Left ventricle myocardium superior (tissue), 1 donor: Measurements from ENCODE around the gene SLC23A2. TPM values are rescaled to one million over a fixed set of nuclear protein-coding genes. Genes with fewer than 3 reads are reported as not detected.

Experiments
- ATAC-seq: fragments of 200-7000 bp; cut with Tn5 transposase; one replicate; pipeline ENCODE4 v1.9.1; 2020; ENCODE audit warnings: mild to moderate bottlenecking, moderate library complexity
- DNase-seq: peaks from one replicate; pipeline ENCODE4 v3.0.0-alpha.2; 2020
- intact Hi-C: fragments of 100-400 bp; cut with micrococcal nuclease; formaldehyde crosslinking; loops from one replicate; pipeline ENCODE4 v1.11.0; 2022
- total RNA-seq: library from RNA; stranded (reverse); fragmentation: NEBNext Ultra II Directional; extraction: Animal tissue kit (Norgen Biotek cat#: 25700); gene quantifications from one replicate; pipeline ENCODE4 v1.2.1, GENCODE V29; 2021
- donor health status: DM: no; HTN: yes; CAD: no; lungs with severe emphysema.

SLC23A2 gene
- total RNA-seq, 1 donor from 2014 or later, result 6.4 TPM

DNA sequence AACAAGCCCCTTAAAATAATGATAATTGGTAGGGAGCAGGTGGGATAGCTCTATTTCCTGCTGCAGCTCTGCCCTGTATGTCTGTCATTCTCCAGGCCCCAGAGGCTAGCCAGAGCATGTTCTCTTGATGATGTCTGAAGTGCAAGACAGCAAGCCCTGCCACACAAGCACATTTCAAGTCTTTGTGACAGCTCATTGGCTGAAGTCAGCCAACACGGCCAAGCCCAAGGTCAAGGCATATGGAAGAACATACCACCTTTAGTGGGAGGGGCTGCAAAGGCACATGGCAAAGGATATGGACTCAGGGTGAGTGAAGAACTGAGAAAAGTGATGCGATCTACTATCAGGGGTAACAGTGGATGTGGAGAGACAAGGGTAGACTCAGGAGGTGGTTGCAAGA, 163.6 kb downstream of the SLC23A2 start:
- DNase-seq, result no peak
- intact Hi-C loops, result no loop called here

DNA sequence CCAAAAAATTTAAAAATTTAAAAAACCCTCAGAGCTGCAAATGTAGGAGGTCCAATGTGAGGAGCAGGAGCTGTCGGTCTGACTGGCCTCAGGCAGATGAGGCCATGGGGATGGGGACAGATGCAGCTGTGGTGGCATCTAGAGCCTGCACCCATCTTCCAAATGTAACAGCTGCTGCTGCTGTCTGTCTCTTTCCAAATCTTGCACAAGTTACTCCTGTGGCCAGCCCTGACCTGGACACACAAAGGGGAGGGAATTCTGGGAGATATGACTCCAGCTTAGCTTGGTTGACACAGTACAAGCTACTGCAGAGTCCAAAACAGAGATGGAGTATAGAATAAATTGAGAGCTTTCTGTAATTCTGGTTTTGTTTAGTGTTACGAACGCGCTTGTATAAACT, 164.4 kb downstream of the SLC23A2 start:
- DNase-seq, result no peak
- ATAC-seq, result peak; percentile 67
- intact Hi-C loops, result no loop called here

More for the DNA sequence above, 163.6 kb downstream of the SLC23A2 start:
- no peak for ATAC-seq

- no peak for DNase-seq
- intact Hi-C loops, result no loop called here
- no peak for ATAC-seq
Observed at GRCh38 chr20:4836473-4836872, 164.8 kb downstream of the SLC23A2 start.

GRCh38 chr20:4835244-4836177, 165.8 kb downstream of the SLC23A2 start:
- peak; percentile 76 for DNase-seq

DNA sequence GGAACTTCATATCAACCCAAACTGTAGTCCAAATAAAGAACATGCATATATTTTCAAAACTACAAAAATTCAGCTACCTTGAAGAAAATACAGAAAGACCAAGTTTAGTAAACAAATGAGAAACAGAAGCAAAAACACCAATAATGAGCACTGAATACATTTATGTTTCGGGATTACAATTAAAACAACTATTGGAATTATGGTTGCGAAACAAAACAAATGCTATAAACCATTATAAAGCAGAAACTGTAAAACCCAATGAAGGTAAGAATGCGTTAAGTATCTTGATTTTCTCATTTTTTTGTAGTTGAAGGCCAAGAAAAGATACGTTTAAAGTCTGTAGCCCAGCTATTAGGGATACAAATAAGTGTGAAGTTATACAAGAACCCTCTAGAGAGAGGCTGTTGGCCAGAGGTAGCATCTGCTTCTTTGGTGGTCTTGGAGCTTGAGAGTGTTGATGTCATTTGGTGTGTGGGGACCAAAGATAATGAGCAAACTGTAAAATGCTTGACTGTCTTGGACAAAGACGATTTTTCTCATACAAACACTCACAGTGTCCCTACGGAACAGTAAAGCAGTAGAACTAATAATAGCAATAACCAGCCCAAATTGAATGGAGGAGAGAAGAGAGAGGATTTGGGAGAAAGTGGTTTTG, 168.1 kb downstream of the SLC23A2 start:
- ATAC-seq (peak; percentile 28), DNase-seq (no peak)
- intact Hi-C loops, result no loop called here

More at GRCh38 chr20:4835244-4836177, 165.8 kb downstream of the SLC23A2 start:
- intact Hi-C loops, result no loop called here
- peak; percentile 93 for ATAC-seq

DNA sequence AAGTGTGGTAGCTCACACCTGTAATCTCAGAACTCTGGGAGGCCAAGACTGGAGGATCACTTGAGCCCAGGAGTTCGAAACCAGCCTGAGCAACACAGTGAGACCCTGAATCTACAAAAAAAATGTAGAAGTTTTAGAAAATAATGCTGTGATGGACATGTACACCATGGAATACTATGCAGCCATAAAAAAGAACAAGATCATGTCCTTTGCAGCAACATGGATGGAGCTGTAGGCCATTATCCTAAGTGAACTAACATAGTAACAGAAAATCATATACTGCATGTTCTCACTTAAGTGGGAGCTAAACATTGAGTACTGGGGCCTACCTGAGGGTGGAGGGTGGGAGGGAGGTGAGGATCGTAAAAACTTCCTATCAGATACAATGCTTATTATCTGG, 168.8 kb downstream of the SLC23A2 start:
- DNase-seq, result no peak
- intact Hi-C loops, result no loop called here
- ATAC-seq, result no peak

- no peak for DNase-seq
- intact Hi-C loops, result no loop called here
- no peak for ATAC-seq
Observed at GRCh38 chr20:4830696-4831095, 170.6 kb downstream of the SLC23A2 start.

GRCh38 chr20:4830259-4830658, 171.1 kb downstream of the SLC23A2 start:
- DNase-seq (no peak), ATAC-seq (no peak)
- intact Hi-C loops, result no loop called here

- DNase-seq, result no peak
- peak; percentile 77 for ATAC-seq
- intact Hi-C loops, result no loop called here
Observed at GRCh38 chr20:4829514-4830215, 171.6 kb downstream of the SLC23A2 start.

GRCh38 chr20:4828830-4829513, 172.3 kb downstream of the SLC23A2 start:
- ATAC-seq, result peak; percentile 80
- intact Hi-C loops, result no loop called here

GRCh38 chr20:4821590-4821989, 179.7 kb downstream of the SLC23A2 start:
- no peak for ATAC-seq
- intact Hi-C loops, result no loop called here
- no peak for DNase-seq

More at GRCh38 chr20:4828830-4829513, 172.3 kb downstream of the SLC23A2 start:
- peak; percentile 27 for DNase-seq

DNA sequence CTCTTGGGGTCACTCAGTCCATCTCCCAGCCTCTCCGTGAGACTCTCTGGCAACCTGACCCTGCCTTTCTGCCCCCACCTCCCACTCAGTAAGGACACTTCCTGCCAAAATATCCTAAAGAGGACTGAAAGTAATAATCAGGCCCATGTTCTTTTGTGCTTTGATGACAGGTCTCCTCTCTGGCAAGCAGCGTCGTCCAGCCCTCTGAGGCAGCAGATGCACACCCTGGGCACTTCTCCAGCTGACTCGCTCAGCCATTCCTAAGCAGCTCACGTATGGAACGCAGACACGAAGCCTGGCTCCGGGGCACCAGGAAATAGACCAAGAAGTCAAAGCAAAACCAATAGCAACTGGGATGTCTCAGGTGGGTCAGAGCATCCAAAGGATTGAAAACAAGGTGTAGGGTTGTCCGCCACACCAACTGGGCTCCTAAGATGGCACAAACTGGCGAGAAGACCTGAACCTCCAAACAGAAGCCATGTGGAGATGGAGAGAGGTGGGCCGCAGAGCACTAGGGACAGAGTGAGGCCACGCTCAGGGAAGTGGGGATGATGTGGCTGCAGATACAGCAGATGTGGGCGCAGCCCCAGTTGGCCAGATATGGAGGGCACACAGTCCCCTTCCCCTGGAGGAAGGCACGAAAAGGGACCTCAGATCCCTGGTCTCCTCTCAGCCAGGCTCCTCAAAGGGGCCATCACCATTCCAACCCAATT, 180.3 kb downstream of the SLC23A2 start:
- intact Hi-C loops, result no loop called here
- peak; percentile 57 for DNase-seq
- no peak for ATAC-seq

DNA sequence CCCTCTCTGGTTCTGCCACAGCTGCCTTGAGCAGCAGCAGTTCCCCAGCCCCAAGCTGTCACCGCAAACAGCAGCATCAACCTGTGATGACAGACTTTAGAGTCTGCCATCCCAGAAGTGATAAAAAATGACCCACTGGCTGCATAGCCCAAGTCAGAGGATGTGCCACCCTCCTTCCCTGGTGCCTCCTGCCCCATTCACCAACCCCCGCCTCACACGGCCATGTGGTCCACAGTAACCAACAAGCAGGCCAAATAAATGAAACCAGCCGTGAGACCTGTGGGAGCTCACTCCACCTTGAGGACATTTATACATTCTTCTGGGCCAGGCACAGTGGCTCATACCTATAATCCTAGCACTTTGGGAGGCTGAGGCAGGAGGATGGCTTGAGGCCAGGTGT, 181.4 kb downstream of the SLC23A2 start:
- no peak for DNase-seq
- intact Hi-C loops, result no loop called here
- no peak for ATAC-seq

GRCh38 chr20:4817230-4817671, 184.1 kb downstream of the SLC23A2 start:
- intact Hi-C loops, result no loop called here
- ATAC-seq, result no peak
- no peak for DNase-seq

DNA sequence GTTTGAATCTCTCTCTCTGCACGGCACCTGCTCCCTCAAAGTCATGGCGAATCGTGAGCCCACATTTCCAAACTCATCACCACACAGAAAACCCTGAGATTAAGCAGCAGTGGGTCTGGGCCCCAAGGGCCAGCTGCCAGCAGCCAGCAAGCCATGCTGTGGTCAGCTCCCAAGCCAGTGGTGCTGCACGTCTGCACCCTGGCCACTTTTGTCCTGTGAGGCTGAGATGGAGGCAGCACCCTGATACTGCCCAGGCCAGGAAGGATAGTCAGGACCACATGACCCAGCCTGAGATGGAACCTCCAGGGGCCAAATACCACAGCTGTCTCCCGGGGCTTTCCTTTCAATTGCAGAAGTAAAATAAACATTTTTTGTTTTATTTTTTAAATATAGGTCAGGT, 185.7 kb downstream of the SLC23A2 start:
- intact Hi-C loops, result no loop called here
- DNase-seq (no peak), ATAC-seq (no peak)

GRCh38 chr20:4814696-4815252, 186.5 kb downstream of the SLC23A2 start:
- intact Hi-C loops, result no loop called here
- peak; percentile 57 for DNase-seq
- peak; percentile 58 for ATAC-seq

- intact Hi-C loops, result no loop called here
- ATAC-seq (peak; percentile 66), DNase-seq (no peak)
Observed at GRCh38 chr20:4813863-4814695, 187.2 kb downstream of the SLC23A2 start.
